M059J (cell line): ENCODE results near the gene RNF144A. TPM values are rescaled to one million over a fixed set of nuclear protein-coding genes. Genes with fewer than 3 reads are reported as not detected.
A peak's percentile ranks its signal among the peaks of the same experiment; 100 is the strongest.

Experiments
- DNase-seq: peaks from one replicate; pipeline ENCODE4 v3.0.0-alpha.2; 2012; ENCODE audit warnings: low read depth
- total RNA-seq: library from RNA; depleted of rRNA; stranded (reverse); fragments of >200 nt; shearing (Covaris generic); gene quantifications from 2 replicates; pipeline ENCODE4 v1.2.3, GENCODE V29; 2014

The RNF144A gene
- total RNA-seq, 1 experiment from 2014 or later: 3.5 TPM

DNA sequence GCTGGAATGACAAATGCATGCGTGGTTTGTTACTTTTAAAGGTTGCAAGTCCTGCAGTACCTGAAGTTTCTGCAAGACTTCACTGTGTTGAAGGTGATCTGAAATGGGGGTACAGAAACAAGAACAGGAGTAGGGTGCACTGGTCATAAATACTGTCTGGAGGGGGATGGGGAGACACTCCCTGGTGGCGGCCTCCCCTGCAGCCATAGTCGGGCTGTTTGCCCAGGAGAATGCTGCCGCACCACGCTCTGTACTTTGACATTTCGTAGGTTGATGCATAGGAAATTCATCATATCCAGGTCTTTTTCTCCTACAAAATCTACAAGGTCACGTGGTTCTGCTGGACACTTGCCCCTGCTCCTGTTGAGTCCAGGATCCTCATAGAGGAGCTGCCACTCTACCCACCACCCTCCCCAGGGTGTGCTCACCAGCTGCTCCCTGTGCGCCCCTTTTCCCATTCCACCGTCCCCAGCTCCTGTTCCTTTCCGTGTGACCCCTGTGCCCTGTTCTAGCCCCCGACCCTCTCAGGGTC is 103.8 kb downstream of the RNF144A start:
- DNase-seq: no peak

DNA sequence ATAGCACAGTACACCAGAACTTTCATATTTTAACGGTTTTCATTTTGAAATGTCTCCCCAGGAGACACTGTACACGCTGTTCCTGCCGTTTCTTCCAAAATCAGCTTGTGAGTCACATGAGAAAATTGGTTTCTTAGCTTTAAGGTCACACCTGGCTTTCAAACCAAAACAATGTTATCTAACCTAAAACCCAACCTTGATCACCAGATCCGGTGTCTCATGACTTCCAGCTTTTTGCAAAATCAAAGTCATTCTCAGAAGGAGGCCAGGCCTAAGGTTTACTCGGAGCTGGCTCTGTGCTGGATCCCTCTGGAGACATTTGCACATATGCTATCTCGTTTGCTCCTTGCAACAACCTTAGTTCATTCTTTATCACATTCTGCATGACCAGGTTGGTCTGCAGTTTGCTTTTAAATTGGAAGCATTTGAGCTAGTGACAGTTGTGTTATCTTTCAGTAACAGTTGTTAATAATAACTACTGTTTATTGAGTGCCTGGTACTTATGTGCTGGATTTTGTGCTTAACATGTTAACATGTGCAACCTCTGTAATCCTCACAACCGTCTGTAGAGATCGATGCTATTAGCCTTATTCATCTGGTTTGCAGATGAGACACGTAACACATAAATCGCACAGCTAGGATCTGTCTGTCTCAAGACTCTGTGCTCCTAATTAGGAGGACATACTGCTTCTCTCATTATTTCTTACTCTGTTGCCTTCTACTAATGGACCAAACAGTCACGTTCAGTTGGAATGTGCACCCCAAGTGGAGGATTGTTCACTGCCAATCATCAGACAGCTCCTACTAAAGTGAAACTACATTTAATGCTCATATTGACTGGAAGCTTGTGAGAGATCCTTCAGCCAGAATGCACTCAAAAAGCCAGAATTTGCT is 105.5 kb downstream of the RNF144A start:
- no peak for DNase-seq

DNA sequence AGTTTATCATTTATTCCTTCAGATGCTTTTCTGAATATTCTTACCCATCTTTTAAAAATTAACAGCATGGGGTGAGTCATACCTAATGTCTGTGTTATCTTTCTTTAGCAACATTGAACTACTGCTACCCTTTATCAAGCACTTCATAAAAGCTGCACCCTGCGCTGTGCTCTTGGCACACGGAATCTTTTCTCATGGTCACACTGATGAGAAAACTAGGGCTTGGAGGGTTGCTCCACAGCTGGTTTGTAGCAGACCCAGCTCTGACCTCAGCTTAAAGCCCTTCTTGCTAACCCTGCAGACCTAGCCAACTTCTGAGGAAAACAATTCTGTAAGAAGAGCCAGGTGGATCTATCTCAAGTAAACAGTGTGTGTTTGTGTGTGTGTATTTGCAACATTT is 106.3 kb downstream of the RNF144A start:
- no peak for DNase-seq

DNA sequence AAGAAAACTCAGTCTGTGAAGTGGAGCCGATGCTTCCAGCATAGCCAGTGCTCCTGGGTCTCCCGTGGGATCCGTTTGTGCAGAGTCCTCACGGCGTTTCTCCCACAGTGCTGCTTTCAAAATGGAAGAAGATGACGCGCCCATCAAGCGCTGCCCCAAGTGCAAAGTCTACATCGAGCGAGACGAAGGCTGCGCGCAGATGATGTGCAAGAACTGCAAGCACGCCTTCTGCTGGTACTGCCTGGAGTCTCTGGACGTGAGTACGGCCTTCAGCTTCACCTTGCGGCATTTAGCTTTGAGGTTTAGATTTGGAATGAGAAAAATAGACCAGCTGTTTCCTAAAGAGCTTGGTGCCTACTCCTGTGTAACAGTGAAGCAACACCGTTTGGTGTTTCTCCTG is 107.0 kb downstream of the RNF144A start:
- DNase-seq: no peak

DNA sequence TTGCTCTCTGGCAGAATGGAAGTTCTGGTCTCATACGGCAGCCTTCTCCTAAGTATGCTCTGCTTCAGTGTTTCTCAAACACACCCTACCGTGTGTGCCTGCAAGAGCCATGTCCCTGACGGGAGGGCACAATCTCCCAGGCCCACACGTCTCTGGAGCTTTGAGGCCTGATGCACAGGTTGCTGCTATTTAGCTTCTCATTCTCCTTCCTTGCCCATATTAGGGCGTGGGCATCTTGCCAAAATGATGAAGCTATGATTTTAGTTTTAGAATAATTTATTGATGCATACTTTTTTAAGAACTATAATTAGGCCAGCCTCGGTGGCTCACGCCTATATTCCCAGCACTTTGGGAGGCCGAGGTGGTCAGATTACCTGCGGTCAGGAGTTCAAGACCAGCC is 107.9 kb downstream of the RNF144A start:
- DNase-seq: no peak

DNA sequence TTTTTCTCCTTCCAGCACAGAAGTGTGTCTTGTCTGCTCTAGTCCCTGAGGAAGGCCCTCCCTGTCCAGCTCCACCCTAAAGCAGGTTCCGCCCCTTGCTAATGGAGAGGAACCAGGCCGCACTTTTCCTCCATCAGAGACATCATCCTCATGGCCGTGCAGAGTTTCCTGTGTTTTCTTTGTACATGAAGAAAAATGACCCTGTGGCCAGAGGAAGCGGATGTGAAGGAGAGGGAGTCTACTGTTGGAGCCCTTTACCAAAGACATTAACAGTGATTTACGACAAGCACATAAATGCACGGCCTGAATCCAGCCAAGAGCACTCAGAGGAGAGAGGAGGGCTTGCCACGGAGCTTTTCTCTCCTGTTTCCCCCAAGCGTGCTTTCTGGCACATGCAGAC is 109.5 kb downstream of the RNF144A start:
- DNase-seq: no peak

DNA sequence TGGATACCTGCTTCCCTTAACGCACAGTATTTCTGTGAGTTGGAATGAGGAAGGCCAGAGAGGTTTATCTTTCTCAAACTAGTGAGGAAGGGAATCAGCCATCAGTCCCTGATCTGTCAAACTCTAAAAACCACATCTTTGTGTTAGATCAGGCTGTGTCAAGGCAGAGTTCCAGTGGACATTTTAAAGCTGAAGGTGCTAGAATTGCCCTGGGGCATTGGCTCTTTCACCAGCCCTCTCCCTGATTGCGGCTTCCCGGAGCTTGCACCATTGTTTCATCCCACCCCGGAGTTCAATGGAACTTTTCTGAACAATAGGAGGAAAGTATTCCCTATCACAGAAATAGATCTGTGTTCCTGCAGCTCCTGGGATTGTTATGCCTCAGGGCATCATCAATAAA is 110.2 kb downstream of the RNF144A start:
- peak; percentile 38 for DNase-seq

DNA sequence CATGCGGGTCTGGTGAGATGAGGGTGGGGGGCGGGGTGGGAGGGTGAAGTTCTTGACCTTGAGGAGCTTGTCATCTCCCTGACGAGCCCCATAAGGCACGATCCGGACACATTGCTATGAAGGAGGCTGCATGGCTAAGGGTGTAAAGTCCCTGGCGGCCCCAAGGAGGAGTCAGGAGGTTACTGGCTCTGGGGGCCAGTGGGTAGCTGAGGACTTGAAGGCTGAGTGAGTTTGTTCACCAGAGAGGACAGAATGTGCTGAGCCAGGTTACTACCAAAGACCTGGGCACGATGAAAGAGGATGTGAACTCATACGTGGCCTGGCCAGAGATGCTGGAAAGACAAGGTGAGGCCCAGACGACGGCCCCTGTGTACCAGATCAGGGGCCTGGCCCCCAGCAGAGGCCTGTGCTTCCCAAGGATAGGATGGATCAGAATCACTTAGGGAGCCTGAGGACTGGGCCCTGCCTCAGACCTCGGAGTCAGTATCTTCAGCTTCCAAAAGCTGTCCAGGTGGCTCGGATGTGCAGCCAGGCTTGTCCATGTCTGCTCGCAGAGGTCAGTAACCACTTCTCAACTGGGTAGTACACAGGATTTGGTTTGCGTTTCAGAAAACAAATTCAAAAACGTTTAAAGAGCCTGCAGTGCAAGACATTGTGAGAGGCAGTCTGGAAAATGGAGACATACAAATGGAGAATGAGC is 110.9 kb downstream of the RNF144A start:
- DNase-seq: no peak

DNA sequence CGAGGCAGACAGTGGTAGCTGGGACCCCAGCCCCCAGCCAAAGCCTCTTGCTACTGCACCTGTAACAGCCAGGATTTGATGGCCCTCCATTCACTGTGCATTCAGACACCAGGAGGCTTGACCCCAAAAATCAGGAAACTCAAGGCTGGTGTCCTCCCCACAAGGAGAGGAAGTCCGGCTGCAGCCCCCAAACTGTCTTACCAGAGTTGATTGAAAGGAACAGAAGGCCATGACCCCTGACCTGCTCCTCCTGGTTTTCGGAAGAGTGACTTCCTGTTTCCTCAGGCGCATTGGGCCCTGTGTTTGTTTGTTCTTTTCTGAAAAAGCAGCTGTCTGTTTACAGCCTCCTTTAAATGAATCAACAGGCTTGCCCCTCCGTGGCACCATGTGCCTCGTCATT is 111.6 kb downstream of the RNF144A start:
- no peak for DNase-seq

DNA sequence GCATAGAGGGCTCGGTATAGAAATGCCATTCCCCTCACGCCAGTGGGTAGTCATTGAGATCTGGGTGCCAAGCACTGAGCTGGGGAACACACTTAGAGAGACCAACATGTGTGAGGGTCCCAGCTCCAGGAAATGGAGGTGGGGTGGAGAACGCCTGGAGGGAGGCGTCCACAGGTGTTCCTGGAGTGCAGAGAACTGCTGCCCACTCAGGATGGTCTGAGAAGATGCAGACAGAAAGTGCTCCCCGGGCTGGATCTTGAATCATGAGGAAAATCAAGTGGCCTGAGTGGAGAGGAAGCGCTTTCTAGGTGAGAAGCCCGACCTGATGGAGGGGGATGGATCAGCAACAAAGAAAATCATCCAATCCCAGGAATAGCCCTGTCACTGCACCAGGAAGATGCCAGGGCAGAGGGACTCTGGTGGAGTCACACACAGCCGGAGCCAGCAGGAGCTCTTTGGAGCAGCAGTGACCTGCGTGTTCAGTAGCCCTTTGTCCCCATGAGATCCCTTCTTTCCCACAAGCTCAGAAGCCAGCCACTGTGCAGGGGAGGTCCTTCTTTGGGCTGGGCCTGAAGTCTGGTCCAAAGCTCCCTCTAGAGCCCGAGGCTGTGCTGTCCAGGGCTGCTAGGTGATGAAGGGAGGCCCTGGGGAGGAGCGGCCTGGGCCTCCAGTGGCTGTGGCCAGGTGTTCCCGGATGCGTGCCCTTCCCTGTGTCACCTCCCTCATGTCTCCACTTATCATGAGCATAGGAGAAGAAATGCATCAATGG is 112.3 kb downstream of the RNF144A start:
- DNase-seq: peak; percentile 12

DNA sequence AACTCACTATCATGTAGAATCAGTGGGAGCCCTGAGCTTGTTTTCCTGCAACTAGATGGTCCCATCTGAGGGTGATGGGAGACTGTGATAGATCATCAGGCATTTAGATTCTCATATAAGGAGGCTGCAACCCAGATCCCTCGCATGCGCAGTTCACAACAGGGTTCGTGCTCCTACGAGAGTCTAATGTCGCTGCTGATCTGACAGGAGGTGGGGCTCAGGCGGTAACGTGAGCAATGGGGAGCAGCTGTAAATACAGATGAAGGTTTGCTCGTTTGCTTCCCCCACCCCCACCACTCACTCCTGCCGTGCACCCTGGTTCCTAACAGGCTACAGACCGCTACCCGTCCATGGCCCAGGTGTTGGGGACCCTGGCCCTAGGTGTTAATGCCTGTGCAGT is 113.6 kb downstream of the RNF144A start:
- no peak for DNase-seq

DNA sequence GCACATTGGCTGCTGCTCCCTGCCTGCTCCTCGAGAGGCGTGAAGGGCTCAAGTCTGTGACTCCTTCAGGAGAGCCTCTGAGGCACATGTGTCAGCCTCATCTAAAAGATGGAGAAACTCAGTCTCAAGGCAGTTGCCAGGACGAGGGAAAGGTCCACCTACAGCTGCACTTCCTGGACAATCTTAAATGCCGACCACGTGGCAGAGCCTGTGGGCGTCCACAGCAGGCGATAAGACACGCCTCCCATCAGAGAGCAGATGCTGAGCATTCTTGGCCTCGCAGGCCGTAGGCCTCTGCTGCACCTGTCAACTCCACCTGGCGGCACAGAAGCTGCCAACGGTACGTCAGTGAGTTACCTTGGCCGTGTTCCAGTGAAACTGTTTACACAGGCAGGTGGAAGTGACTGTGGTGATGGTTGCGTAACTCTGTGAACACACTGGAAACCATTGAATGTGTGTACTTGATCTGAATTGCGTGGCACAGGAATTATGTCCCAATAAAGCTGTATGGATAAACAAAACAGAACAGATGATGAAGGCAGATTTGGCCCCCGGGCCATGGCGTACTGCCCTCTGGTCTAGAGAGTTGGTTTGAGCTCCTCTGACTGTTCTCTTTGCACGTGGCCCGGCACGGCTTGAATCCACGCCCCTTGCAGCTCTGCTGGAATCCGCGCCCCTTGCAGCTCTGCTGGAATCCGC is 114.5 kb downstream of the RNF144A start:
- DNase-seq: peak; percentile 41

DNA sequence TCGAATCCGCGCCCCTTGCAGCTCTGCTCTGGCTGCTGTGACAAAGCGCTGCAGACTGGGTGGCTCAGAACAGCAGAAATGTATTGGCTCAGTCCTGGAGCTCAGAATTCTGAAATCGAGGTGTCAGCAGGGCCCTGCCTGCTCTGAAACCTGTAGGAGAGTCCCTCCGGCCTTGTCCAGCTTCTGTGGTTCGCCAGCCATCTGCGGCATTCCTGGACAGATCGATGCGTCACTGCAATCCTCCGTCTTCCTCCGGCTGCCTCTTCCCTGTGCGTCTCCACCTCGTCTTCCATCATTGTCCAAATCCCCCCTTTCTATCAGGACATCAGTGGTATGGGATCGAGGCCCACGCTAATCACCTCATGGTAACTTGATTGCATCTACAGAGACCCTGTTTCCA is 115.2 kb downstream of the RNF144A start:
- DNase-seq: no peak

DNA sequence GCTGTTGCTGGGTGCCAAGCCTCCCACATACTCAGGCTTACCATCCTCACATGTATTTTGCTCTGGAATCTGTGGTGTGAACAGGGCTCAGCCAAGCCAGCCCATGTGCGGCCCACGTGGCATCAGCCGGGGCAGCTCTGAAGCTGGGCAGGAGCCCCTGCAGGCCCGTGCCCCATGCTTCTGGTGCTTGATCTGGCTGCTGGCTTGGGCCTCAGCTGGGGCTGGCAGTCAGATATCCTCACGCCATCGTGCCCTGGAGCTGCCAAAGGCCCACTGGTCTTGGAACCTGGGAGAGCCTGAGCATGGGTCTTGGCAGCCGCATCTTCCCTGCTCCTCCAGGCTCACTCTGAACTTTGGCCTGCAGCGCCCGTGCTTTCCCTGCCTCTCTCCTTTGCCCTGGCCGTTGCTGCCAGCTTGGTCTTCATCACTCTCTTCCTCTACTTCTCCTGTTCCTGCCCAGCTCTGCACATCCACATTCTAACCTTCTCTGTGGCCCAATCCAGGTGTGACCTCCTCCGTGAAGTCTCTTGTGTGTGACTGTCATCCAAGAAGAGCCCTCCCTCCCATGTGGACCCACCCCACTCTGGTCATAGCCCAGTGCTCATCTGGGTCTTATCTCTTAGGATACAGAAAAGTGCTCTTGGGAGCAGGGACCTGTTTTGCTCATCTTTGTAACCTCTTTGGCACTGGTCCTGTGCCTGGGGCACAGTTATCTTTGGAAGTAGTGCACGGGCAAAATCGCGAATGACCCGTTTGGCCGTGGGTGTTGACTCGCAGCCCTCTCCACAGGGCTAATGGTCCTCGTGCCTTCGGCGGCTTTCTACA is 116.1 kb downstream of the RNF144A start:
- no peak for DNase-seq

DNA sequence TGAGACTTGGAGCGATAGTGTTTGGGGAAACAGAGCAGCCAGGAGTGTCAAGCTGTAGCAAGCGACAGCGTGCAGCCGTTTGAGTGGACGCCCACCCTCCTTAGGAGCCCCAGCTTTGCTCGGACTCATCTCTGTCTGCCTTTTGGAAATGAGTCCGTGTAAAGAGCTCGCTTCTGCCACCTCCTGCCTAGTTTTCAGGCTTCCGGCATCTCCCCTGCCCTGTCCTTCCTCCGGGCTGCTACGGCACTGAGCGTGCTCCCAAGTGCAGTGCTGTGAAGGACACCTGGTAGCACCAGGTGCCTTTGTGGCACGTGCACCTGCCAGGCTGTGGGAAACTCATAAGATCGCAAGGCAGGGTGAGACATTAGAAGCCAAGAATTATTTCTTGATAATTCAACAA is 117.1 kb downstream of the RNF144A start:
- no peak for DNase-seq

DNA sequence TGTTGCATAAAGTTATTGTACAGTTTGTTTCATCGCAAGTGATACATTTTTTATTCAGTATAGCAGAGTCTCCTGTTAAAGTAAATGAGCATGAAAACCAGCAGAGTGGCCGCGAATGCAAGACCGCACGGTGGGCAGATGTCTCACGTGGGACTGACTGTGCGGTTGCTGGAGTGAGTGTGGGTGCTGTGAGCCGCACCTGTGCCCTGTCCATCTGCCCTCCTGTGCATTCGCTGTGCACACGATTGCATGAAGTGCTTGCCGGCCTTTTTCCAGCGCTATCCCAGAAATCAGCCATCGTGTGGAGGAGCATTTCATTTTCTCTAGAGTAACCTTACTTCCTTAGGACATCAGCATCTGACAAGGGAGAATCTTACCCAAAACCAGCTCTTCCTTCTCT is 118.7 kb downstream of the RNF144A start:
- no peak for DNase-seq

DNA sequence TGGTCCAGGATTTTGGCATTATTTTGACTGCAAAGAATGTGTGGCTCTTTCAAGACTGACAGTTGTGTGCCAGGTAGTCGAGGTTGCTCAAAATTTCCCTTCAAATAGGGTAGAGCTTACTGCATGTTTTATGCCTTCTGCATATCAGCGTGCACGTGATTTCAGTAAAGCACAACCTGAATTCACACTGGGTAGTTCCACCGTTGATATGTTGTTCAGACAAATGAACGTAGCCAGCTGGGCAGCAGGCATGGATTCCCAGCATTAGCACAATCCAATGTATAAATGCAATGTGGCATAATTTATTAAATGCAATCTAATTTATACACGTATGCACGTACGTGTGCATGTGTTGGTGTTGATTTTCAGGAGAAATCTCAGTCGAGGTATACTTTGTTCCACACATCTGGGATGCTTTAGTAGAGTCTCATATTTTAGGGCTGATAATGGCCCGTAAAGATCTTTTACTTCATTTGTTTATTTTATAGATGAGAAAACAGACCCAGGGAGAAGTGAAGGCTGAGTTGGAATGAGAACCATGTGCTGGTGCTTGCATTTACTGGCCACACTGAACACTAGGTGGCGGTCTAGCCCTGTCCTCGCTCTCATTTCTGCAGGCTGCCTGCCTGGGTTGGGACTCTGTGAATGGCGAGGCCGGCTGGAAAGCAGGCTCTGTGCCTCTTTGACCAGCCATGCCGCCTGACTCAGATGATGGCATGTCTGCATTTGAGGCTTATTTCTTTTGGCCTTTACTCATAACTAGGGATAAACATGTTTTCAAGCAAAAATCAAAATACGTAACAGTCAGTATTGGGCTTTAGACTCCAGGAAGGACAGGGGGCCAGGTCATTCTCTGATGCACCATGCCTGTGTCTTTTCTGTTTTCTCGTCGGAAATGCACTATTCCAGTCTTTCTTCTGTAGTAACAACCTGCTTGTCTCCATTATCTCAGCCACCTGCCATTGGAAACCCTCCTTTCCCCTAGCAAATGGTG is 120.4 kb downstream of the RNF144A start:
- DNase-seq: peak; percentile 42

DNA sequence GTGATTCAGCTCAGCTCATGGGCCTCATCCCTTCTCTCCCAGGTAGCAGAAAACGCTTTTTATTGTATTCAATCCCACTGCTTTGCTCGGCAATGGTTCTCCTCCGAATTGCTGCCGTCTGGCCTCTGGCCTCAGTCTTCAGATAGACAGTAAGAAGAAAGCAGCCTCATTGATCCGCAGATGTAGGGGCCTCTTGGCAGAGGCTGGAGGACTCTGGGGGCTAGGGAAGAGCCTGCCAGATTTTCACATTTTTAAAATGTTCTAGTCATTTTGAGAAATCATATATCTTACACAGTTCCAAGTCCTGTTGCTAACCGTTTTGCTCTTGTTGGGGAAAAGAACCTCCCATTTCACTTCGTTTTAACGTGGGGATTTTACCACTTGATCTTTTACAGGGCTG is 123.3 kb downstream of the RNF144A start:
- DNase-seq: no peak

DNA sequence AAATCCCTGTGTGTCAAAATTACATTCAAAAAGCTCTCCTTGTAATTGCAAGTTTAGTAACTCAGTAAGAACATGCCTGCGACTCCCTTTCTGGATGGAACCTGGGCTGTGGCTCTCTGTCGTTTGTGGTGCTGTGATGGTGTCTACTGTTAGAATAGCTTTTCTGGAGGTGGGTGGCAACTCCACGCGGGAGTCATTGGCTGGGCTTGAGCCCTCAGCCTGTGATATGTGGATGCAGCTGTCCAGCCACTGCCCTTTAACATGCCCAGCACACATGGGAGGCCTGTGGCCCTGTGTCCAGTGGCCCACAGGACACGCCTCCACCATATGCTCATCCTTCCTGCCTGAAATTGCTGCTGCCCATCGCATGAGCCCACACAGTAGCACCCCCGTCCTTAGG is 124.2 kb downstream of the RNF144A start:
- no peak for DNase-seq
